Measurements from ENCODE around the gene TMPRSS7. TPM values are rescaled to one million over a fixed set of nuclear protein-coding genes. Genes with fewer than 3 reads are reported as not detected.

The TMPRSS7 gene, protein sequence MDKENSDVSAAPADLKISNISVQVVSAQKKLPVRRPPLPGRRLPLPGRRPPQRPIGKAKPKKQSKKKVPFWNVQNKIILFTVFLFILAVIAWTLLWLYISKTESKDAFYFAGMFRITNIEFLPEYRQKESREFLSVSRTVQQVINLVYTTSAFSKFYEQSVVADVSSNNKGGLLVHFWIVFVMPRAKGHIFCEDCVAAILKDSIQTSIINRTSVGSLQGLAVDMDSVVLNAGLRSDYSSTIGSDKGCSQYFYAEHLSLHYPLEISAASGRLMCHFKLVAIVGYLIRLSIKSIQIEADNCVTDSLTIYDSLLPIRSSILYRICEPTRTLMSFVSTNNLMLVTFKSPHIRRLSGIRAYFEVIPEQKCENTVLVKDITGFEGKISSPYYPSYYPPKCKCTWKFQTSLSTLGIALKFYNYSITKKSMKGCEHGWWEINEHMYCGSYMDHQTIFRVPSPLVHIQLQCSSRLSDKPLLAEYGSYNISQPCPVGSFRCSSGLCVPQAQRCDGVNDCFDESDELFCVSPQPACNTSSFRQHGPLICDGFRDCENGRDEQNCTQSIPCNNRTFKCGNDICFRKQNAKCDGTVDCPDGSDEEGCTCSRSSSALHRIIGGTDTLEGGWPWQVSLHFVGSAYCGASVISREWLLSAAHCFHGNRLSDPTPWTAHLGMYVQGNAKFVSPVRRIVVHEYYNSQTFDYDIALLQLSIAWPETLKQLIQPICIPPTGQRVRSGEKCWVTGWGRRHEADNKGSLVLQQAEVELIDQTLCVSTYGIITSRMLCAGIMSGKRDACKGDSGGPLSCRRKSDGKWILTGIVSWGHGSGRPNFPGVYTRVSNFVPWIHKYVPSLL
- not detected in 2 replicates for total RNA-seq

GRCh38 chr3:112034436-112034835 is at the start of gene TMPRSS7:
Gene TMPRSS7, plus strand, starts transcription at chr3:112034736. Its CDS starts 110 bp downstream, at chr3:112034846.

DNA sequence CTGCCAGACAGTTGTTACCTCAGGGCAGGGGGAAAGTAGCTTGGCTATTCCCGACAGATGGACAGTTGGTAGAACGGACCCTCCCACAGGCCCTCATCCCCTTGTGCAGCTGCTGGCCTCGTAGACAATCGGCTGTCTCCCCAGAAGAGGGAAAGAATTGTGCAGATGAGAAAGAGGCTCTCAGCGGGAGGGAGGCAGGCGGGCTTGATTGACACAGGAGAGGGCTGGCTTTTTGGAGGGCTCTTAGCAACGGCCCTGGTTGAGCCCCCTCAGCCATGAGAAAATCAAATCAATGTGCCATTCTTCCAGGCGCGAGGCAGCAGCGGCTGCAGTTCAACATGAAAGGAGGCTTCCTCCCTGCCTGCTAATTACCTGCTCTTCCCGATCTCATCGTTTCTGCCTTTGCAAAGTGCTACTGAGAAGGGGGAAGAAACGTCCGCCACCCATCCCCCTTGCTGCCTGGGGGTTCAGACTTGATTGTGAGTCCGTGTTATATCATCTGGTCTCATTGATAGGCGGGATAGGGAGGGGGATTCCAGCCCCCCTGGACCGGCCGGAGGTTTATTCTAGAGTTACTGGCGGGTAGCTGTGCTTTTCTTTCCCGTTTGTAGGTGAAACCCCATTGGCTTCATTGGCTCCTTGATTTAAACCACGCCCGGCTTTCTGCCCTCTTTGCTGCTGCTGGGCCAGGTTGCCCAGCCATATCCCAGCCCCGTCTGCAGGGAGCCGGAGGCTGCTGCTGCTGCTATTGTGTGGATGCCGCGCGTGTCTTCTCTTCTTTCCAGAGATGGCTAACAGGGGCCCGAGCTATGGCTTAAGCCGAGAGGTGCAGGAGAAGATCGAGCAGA is 35.7 kb upstream of the TMPRSS7 start, which contains the start of gene TAGLN3:
TSS of gene TAGLN3 (plus strand) at position 287 of the 848 bp plus-strand sequence. CDS start at position 788, 501 bp downstream.

GRCh38 chr3:112086076-112086854 is 51.7 kb downstream of the TMPRSS7 start, which contains the start of gene C3orf52:
Gene C3orf52, plus strand, starts transcription at chr3:112086389. Its CDS starts 19 bp downstream, at chr3:112086408.

Small RNA genes within 50 kb of the gene (small RNA-seq; reads per million reads assigned to genes)
- gene MIR567: not detected

Other genes with a start within 250 kb of the TMPRSS7 start
- gene PHLDB2, start 175.5 kb upstream of the TMPRSS7 start, total RNA-seq: 21.7 and 22.9 TPM in 2 replicates
- 34.5 and 38.2 TPM in 2 replicates for gene ABHD10, start 55.7 kb upstream of the TMPRSS7 start, total RNA-seq
- gene TAGLN3, start 35.8 kb upstream of the TMPRSS7 start, total RNA-seq: not detected in 2 replicates
- gene C3orf52, start 51.7 kb downstream of the TMPRSS7 start, total RNA-seq: 5.1 and 5.8 TPM in 2 replicates
- gene GCSAM, start 98.5 kb downstream of the TMPRSS7 start, total RNA-seq: not detected in 2 replicates